Activated CD4-positive, alpha-beta T cell treated with anti-CD3 and anti-CD28 coated beads, Interleukin-2, amount 10 ng/mL, durations not matched to agents 24 days and 14 days (primary cell): ENCODE data around the gene PCDH19. TPM values are rescaled to one million over a fixed set of nuclear protein-coding genes. Genes with fewer than 3 reads are reported as not detected.

Source experiments
- total RNA-seq: library from RNA; stranded (reverse); gene quantifications from 2 replicates; pipeline ENCODE4 v1.2.3, GENCODE V29; 2022

Gene PCDH19
- total RNA-seq, 1 donor from 2014 or later: not detected

Other genes with a start within 250 kb of the PCDH19 start
- not detected in 2 replicates for gene TNMD, start 174.7 kb upstream of the PCDH19 start, total RNA-seq
- 0.12 TPM in 1 of 2 replicates, not detected in the other for gene TSPAN6, start 226.5 kb upstream of the PCDH19 start, total RNA-seq
- gene SRPX2, start 233.9 kb upstream of the PCDH19 start, total RNA-seq: not detected in 2 replicates